NCI-H128 (cell line): Measurements from ENCODE around the gene ZNF319.

Source experiments
- DNase-seq: peaks from one replicate; lab custom pipeline; 2025; ENCODE audit not compliant: unreplicated experiment; lab: John Stamatoyannopoulos, UW

The ZNF319 gene

DNA sequence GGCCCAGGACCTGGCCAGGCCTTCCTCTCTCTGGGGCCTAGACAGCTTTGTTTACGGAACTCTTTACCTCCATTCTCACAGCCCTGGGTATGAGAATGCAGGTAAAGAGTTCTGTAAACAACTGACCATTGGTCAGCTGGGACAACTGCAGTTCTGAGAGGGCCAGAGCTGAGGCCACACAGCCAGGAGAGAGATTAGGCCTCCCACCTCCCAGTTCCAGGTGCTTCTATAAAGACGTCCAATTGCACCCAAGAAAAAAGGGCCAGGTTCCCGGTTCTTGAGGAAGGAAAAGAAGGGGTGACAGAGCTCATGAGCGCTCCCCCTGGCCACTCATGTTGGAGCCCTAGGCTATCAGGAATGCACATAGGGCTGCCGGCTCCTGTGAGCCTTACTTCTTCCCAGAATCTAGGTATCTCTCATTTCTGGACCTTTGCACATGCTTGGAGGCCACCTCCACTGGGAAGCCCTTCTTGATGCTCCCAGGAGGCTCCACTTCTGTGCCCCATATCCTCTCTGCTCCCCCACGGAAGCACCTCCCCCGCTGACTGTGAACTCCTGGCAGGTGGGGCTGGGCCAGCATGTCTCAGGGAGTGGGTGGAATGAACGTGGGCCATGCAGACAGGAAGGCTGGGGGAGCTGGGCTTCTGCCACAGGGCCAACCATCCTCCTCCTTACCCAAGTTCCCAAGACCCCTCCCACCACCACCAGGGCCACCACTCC is 42.6 kb downstream of the ZNF319 start:
- DNase-seq = no peak

DNA sequence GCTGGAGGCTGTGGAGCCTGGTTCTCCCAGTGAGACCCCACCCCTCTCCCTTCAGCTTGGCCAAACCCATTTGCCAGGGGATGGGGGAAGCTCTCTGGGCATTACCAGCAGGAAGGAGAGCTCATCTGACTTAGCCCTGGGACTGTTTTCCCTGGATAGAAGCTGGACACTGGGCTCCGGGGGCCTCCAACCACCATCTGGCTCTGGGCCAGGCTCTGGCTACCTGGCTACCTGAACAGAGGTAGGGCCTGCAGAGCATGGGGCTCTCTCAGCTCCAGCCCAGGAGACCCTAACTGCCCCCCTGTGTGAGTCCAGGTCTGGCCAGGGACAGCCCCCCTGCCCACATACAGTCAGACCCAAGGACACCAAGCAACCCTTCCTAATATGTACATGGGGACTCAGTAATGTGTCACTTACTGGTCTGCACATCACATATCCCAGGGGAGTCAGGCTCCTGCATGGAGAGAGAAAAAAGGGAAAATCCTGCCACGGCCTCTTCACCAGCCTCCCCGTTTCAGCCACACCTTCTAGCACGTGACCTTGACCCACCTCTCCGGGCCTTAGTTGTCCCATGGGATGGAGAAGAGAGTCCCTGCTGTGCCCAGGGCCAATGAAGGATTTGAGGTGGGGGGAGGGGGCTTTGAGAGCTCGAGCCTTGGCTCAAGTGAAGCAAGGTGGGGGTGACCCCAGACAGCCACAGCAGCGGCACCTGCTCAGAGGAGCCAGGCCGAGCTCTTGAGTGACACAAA is 43.4 kb downstream of the ZNF319 start:
- no peak for DNase-seq

DNA sequence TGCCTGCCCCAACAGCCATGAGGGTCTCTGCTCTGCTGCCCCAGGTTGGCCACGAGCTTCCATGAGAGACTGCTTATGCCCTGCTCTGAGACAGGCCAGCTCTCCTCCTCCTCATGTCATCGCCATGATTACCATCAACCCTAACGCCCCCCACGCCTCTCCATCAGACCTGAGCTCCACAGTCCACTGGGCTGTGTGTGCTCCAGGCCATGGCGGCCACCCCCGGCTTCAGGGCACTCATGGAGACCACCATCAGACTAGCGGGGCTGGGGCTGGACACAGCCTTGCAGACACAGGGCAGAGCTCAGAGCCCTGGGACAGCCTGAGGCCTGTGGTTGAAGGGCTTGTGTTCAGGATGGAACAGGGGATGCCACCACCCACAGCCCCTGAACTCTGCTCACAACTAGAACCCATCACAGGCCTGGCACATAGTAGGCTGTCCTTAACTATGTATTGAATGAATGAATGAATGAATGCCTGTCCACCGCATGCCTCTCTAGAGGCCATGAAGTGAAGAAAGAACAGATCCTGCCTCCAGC is 44.1 kb downstream of the ZNF319 start:
- DNase-seq = no peak

DNA sequence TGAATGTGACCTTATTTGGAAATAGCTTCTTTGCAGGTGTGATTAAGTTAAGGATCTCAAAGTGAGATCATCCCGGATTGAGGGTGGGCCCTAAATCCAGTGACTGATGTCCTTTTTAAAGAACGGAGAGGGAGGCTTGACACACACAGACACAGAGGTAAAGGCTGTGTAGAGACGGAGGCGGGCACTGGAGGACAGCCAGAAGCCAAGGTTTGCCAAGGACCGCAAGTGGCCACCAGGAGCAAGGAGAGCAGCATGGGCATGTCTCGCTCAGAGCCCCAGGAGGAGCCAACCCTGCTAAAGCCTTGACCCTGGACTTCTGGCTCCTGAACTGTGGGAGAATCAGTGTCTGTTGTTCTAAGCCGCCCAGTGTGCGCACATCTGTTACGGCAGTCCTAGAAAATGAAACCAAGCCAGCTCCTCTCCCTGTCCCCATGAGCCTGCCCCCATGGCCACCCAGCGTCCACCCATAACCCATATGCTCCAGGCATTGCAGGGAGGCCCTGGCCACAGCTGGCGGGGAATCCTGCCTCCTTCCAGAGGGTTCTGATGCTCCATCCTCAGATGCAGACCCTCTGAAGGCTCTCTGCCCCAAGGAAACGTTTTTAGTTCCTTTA is 44.8 kb downstream of the ZNF319 start:
- no peak for DNase-seq

DNA sequence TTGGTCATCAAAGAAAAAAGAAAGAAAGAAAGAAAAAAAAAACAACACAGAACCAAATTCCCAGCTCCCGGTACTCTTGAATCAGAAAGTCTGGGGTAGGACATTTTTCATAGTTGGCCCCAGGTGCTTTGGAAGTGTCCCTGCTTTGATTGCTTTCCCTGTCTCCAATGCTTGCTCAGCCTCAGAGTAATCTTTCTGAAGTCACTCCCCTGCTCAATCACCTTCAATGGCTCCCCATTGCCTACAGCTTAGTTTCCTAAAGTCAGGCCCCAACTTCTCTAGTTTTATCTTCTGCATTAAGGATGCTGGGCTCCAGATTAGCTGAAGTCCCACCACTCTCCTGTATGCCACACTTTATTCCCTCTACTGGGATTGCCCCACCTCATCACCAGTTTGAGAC is 46.6 kb downstream of the ZNF319 start:
- no peak for DNase-seq

DNA sequence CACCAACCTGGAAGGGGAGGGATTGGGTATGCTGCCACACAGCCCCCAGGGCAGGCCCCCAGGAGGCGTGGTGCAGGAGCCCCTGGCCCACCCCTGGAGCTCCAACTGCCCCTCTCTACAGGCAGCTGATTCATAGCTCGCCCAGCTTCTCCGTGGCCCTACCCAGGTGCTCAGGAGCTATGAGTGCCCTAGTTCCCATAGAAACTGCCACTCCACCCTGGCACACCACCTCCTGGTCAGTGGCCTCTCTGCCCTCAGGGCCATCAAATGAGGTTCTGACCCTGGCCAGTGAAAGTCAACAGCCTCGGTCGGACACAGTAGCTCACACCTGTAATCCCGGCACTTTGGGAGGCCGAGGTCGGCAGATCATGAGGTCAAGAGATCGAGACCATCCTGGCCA is 47.6 kb downstream of the ZNF319 start:
- no peak for DNase-seq

DNA sequence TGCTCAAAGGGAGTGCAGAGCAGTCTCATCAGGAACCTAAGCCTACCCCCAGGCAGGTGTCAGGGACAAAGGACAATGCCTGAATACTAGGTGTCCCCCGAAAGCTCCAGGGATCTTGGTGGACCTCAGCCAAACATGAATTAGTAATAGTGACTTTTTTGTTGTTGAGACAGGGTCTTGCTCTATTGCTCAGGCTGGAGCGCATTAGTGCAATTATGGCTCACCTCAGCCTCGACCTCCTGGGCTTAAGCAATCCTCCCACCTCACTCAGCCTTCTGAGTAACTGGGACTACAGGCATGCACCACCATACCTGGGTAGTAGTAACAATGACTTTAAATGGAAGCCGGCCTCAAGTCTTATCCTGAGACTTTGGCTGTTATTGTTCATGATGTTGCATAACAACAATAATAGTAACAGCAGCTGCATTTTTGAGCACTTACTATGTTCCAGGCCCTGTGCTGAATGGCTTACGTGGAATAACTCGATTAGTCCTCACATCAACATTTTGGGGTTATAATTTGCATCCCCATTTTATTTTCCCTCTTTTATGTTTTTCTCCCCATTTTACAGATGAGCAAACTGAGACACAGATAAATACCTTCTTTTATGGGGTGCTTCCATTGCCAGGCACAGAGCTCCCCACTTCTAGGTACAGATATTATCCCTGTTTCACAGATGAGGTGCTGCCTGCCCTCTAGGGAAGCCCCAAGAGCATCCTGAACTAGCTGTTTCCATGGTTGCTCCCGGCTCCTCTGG is 49.1 kb downstream of the ZNF319 start:
- no peak for DNase-seq

DNA sequence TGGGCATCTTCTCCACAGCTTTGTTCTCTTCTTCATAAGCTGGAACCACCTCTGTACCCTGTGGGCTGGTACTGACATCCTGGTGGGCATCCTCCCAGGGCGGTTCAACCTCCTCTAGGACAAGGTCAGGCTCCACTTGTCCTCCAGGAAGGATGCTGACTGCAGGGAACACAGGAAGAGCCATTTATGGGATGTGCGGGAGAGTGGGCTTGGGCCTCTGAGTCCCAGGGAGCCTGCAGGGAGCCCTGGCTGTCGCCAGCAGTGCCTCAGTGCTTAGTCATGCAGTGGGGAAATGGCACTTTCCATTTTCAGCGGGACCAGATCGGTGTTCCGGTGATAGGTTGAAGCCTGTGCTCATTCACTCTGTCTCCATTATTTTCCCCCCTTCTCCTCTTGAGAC is 50.1 kb downstream of the ZNF319 start:
- no peak for DNase-seq

DNA sequence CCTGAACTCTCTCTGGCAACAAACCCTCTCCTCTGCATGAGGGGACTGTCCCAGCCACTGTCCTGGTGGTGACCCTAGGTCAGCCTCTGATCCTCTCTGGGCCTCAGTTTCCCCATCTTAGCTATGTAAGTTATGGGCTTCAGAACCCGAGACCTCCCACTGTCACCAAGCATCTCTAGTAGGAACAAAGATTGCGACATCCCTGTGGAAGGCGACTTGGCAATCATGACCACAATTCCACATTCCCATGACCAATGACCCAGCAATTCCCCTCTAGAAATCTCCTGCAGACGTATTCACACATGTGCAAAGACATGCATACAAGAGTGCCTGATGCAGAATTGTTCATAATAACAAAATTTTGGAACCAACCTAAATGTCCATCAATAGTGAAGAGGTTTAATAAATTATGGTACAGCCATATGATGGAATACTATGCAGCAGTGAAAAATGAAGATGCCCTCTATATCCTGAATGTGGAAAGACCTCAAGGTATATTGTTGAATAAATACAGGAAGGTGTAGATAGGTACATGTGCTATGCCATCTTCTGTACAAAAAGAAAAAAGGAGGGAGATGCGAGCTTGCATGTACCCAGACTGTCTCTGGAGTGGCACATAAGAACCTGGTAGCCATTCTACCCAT is 50.8 kb downstream of the ZNF319 start:
- no peak for DNase-seq

DNA sequence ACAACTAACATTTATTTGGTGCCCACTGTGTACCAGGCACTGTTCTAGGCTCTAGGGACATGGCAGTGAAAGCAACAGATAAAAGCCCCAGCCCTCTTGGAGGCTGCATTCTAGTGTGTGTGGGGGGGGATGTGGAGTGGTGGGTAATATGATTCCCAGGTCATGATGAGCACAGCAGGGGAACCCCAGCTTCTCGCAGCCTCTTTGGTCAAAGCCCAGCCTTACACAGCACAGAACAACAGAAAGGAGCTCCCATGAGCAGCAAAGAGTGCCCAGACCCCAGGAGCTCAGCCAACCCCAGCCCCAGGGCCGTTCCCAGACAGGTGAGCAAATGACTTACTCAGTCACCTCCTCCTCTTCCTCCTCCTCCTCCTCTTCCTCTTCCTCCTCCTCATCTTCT is 51.5 kb downstream of the ZNF319 start:
- DNase-seq = no peak

DNA sequence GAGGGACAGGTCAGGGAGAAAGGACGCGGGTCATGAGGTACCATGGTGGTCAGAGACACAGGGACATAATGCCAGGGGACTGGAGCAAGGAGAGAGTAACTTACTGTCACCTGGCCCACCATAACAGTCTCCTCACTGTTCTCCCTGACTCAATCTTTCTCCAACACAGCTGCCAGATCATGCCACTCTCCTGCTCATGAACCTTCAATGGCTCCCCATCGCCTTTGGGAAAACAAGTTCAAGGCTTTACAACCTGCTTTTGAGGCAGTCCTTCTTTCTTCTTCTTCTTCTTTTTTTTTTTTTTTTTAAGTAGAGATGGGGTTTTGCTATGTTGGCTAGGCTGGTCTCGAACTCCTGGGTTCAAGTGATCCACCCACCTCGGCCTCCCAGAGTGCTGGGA is 52.4 kb downstream of the ZNF319 start:
- no peak for DNase-seq

DNA sequence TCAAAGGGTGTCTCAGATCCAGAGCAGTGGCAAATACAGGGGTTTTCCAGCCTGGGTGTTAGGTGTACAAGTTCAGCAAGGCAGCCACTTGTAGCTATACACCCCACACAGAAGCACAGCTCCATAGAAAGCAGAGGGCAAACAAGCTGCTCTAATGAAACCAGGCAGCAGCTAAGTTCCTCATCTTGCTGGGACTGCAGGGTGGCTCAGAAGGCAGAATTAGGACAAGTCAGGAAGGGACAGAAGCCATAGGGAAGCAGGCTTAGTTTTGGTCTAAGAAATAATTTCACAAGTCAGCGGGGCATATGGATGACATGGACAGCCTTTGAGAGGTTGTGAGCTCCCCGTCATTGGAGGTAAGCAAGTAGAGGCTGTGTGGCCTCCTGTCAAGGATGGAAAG is 53.2 kb downstream of the ZNF319 start:
- DNase-seq = no peak

DNA sequence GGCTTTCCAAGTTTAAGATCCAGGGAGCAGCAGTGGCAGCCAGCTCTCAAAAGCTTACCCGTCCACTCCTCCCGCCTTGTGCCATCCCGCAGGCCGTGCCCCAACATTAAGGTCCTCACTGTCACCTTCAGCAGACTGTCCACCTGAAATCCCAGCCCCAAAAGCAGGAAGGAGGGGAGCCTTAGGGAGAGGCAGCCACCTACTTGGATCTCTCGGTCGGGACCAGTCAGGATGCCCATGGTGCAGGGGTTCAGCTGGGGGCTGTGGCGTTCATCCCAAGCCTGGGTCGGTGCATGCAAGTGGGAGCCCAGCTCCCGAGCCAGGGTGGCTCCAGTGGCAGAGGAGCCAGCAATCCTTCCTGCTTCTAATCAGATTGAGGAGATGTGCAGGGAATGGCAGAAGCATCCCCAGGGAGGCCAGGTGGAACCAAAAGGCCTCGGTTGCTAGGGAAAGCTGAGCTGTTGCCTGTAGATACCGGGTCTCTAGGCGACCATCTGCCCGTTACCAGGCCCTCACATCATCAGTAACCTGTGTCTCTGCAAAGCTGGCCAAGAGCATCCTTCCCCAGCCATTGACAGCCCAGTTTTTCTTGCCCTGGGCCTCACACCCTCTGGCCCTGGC is 54.2 kb downstream of the ZNF319 start:
- no peak for DNase-seq

DNA sequence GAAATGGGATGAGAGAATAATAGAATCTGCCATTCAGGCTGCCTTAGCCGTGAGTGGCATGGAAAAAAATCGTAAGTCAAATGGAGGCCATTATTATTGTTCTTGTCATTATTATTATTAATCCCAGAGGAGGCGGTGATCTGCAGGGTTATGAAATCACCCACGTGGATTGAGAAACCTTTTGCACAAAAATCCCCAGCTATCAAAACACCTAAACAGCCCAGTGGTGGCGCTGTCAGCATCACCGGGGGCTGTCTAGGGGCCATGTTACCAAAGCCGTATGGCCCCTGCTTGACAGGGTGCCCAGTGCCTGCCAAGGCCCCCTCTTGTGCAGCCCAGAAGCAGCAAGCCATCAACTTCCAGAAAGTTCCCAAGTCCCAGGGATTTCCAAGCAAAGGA is 54.7 kb downstream of the ZNF319 start:
- no peak for DNase-seq

DNA sequence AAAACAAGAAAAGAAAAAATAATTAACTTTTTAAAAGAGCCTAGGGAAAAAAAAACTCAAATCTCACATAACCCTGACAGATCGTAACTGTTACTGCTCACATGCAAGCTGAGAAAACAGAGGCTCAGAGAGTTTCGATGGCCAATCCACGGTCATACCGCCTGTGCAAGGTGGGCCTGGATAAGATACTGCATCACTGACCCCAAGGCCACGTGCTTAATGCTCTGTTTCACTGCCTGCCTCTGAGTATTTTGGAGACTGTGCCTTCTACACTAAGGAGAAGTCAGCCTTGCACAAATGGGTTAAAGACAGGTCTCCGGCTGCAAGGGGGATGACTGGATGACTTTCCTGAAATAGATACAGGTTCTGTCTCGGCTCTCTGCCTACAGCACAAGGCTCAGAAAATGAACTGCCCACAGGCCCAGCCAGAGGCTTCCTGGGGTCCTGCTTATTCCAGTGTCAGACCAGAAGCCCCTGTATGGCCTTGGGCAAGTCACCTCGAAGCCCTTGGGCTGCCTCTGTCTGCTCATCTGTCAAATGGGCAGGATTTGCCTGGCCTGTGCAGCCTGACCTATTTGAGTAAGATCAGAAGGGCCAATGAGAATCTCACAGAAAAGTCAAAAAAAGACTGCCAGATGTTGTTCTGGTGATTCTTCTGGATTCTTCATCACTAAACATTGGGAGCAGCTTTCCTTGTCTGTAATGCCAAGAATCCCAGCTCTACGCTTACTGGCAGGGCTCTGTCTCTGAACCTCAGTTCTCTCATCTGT is 55.3 kb downstream of the ZNF319 start:
- DNase-seq = no peak
